Stimulated activated CD4-positive, alpha-beta T cell treated with anti-CD3 and anti-CD28 coated beads, Interleukin-12 subunit alpha, Interleukin-12 subunit beta, amount 100 ng/mL, for 24 hours (primary cell): Measurements from ENCODE around the gene SEMA6B.
"Not testable (repeated sequence)": the region's sequence is repeated elsewhere in the genome, so short reads cannot be mapped to it uniquely, and the experiment has no call there.

Experiments used
- DNase-seq, 2 experiments: peaks; one replicate each; pipeline ENCODE4 v3.0.0-alpha.2; 2020; ENCODE audit warnings: low read depth in 2 of 2

The SEMA6B gene

DNA sequence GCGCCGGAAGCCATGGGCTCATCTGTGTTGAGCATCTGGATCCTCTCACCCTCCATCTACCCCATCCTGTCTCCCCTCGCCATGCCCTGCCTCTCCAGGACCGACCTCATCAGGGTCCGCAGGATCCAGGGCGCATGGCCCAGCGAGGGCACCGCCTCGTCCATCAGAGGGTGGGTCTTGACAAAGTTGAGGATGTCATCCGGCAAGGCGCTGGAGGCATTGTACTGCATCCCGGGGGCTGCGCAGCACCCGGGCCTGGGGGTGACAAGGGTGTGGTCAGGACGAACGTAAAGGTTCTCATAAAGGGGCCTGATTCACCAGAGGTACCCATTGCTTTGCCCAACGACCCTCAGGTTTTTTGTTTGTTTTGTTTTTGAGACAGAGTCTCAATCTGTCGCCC lies 9.5 kb downstream of the SEMA6B start:
- no peak for DNase-seq

DNA sequence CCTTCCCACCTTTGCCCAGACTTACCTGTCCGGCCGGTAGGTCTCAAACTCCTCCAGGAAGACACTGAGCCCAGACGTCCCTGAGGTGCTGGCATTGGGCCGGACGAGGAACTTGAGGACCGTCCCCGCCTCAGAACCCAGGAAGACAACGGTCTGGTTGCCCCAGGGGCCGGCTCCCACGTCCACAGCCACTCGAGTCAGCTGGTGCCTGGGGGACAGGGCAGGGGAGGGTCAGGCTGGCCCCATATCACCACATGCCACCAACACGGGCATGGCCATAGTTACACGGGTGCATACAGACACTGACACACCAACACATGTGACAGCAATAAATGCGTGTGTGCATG lies 11.3 kb downstream of the SEMA6B start:
- DNase-seq: no peak

DNA sequence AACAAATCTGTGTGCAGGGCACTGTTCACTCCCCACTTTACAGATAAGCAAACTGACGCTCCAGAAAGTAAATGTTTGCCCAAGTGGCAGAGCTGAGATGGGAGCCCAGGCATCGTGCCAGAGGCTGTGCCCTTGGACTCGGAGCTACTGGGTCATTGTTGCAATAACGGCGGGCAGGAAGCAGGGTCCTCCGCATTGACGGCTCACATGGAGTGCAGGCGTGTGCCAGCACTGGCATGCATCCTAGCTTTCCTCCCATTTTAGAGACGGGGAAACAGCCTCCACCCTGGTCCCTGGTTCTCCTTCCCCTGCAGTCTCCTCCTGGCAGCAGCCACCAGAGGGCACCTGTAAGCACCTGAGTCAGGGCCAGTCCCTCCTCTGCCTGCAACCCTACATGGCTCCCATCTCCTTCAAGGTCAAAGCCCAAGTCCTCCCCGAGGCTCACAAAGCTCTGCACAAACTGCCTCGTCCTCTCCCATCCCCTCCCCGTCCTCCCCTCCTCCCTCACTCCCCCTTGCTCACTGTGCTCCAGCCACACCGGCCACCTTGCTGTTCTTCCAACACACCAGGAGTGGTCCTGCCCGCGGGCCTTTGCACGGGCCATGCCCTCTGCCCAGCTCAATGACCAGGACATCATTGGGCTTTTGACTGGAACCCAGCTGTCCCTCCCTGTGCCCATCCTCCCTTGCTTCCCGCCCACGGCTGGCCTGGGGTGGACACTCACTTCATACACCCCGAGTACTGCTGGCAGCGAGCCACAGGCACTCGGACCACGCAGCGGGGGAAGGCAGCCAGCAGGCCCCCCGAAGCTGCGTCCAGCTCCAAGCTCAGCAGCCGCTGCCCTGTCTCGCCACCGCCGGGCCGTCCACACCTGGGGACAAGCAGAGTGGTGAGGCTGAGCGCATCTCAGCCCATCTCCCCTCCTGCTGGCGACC lies 11.9 kb downstream of the SEMA6B start:
- DNase-seq: no peak

DNA sequence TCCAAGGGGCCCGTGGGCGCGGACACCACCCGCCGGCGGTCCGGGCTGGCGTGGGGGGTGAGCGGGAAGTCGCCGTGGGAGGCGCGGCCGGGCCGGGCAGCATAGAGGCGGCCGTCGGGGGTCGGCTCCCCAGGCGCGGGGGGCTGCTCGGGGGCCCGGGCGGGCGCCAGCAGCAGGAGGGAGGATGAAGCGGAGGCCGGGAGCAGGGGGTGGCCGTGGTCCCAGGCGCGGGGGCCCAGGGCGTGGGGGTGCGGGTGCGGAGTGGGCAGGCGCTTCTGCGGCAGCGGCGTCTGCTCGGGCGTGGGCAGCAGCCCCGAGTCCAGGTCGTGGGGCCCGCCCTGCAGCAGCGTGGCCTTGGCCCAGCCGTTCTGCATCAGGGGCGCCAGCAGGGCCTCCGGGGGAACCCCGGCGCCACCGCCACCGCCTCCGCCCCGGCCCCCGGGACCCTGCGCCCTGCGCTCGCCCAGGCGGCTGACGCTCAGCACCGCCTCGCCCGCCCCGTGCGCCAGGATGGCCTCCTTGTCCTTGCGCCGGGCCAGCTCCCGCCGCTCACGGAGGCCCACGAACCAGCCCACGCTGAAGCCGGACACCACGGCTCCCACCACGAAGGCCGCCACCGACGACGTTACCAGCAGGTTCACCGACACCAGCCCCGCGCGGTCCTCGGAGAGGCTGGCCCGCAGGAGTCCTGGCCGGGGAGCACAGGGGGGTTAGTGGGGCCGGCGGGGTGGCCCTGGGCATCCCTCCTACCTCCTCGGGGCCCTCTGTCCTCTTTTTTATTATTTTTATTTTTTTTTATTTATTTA lies 15.4 kb downstream of the SEMA6B start:
- DNase-seq: no peak

DNA sequence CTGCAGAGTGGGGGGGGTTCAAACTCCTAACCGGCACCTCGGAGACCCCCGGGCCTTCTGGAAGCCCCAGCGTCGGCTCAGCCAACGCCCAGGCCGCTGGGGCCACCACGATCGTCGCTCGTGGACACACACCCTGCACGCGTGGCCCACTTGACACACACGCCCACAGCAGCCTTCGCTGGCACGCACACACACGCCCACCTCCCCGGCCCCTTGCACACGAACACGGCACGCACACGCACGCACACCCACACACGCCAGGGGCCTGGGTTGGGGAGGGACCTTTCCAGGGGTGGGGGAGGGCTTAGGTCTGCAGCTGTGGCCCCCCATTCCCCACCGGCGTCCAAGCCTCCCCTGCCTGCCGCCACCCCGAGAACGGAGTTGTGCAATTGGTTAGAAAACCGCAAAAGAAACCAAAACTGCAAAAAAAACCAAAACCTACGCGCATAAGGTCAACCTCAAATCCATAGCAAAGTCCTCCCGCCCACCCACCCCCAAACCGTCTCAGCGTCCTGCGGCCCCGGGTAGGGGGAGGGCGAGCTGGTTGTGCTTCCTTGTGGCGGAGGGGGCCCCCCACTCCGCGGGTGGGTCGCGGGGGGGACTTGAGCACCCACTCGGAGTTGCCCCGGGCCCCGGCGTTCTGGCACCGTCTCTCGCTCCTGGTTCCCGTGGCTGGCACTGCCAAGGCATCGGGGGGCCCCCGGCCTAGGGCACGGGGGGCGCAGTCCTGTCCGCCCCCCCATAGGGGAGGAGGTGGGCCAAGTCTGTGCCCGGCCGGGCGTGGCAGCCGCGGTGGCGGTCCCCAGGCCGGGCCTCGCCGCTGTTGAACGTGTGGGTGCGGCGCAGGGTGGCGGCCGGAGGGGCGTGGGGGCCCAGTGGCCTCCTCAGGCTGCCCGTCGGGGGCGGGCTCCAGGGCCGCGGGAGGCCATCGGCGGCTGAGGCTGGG lies 16.3 kb downstream of the SEMA6B start:
- DNase-seq: no peak

DNA sequence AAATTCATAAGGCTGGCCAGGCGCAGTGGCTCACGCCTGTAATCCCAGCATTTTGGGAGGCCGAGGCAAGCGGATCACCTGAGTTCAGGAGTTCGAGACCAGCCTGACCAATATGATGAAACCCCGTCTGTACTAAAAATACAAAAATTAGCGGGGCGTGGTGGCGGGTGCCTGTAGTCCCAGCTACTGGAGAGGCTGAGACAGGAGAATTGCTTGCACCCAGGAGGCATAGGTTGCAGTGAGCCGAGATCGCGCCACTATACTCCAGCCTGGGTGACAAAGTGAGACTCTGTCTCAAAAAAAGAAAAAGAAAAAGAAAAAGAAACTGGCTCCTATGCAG lies 17.7 kb downstream of the SEMA6B start:
- not testable (repeated sequence) for DNase-seq

DNA sequence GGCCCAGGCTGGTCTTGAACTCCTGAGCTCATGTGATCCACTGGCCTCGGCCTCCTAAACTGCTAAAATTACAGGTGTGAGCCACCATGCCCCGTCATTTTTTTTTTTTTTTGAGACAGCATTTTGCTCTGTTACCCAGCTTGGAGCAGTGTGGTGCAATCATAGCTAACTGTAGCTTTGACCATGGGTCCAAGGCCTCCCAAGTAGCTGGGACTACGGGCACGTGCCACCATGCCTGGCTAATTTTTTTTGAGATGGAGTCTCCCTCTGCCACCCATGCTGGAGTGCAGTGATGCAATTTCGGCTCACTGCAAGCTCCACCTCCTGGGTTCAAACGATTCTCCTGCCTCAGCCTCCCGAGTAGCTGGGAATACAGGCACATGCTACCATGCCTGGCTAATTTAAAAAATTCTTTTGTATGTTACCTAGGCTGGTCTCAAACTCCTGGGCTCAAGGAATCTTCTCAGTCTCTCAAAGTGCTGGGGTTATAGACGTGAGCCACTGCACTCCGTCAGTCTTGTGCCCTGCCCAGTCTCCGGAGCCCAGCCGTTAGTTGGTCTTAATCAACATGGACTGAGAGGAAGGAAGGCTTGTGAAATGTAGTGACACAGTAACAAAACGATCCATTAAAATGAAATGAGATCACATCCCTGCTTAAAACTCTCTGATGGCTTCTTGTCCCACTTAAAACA lies 18.2 kb downstream of the SEMA6B start:
- no peak for DNase-seq

DNA sequence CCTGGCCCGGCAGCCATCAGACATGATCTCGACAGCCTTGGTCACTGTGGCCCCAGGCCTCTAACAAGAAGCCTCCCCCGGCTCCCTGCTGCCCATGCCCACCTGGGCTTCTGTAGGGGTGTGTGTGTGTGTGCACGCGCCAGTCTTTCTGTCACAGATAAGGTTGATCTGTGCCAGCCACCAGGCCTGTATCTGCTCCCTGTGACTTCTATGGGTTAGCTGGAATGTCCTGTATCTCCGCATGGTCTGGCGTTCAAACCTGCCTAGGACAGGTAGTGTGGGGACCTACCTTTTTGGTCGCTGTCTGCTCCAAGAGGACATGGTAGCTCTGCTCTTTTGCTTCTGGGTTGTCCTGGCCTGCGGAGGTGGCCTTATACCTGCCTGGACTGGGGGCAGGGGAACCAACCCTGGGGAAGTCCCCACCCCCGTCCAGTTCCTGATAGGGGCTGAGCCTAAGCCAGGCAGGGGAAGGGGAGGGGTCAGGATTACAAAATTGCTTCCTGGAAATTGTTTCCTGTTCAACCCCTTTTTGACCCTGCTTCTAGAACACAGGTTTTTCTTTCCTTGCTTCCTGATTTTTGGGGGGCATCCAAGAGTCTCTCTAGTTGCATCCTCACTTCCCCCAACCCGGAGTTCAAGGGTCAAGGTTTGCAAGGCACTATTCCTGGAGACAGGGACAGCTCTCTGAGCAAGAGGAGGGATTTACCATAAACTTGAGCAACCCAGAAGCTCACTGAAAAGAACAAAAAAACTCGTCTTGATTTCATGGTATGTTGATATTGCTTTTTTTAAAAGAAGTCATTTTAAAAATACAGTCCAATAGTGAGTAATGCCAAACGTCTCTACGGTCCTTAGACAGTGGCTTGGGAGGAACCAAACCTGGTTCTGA lies 19.5 kb downstream of the SEMA6B start, which contains the start of gene LRG1:
Gene LRG1 (minus strand): TSS at position 344 of the 889 bp plus-strand sequence. CDS start 23 bp downstream, at position 321.
- no peak for DNase-seq

DNA sequence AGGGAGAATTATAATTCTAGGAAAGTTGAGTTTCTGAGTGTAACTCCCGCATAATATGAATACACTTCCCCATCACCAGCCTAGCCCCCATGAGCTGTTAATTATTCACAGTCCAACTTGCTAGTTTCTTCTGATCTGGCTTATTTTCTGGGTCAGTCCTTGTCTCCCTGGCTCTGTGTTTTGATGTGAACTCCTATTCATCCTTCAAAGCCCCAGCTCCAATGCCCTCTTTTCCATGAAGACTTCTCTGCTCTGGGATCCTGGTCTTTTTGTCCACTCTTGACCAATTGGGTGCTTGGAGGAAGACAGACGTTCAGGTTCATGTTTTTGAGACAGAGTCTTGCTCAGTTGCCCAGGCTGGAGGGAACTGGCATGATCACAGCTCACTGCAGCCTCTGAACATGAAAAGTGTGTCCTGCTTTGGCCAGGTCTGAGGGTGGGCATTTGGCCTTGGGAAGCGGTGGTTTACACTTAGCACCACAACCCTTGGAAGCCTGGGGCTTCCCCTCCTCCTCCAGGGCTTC lies 20.3 kb downstream of the SEMA6B start:
- no peak for DNase-seq

DNA sequence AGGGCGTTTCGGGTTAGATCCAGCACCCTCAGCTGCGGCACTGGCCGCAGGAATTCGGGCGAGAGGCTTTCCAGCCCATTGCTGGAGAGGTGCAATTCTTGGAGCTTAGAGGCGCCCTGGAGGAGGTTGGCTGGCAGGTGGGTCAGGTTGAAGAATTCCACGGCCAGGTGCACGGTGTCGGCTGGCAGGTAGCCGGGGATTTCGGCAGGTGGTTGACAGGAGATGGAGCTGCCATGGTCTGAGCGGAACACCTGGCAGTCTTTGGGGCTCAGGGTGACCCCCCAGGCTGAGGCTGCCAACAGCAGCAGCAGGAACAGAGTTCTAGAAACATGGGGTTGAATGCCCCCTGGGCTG lies 20.9 kb downstream of the SEMA6B start:
- no peak for DNase-seq

DNA sequence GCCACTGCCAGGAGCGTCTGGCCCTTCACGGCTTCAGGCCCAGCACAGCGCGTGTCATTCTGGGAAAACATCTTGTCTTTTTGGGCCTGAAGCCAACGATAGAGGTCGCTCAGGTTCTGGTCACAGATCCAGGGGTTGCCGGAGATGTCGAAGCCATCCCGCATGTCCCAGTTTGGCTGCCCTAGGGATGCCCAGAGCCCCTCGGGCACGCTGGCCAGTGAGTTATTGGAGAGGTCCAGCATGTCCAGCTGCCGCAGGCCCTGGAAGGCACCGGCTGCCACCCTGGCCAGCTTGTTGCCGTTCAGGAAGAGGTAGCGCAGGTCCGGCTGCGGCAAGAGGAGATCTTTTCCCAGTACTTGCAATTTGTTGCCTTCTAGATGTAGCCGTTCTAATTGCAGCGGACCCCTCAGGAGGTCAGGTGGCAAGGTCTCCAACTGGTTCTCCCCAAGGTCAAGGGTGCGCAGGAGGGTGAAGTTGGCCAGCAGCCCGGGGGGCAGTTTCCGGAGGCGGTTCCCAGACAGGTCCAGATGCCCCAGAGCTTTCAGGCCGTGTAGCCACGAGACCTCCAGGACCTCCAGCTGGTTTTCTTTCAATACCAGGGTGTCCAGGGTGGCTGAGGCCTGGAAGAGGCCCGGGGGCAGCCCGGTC lies 21.4 kb downstream of the SEMA6B start:
- no peak for DNase-seq

DNA sequence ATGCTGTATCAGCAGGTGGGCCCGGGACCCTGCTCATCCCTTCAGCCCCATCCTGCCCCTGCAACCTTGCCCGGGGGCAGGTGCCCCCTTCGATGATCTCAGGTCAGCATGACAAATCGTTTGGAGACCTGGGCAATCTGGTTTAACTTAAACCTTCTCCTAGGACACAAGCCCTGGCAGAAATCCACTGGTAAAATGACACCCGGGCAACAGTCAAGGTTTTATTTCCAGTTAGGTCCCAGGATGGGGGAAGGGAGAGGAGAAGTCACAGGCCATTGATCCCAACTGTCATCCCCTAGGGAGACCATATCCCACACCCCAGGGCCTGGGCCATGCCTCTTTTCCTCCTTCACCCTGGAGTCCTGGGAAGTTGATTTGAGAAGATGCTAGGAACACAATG lies 22.7 kb downstream of the SEMA6B start:
- DNase-seq: no peak

DNA sequence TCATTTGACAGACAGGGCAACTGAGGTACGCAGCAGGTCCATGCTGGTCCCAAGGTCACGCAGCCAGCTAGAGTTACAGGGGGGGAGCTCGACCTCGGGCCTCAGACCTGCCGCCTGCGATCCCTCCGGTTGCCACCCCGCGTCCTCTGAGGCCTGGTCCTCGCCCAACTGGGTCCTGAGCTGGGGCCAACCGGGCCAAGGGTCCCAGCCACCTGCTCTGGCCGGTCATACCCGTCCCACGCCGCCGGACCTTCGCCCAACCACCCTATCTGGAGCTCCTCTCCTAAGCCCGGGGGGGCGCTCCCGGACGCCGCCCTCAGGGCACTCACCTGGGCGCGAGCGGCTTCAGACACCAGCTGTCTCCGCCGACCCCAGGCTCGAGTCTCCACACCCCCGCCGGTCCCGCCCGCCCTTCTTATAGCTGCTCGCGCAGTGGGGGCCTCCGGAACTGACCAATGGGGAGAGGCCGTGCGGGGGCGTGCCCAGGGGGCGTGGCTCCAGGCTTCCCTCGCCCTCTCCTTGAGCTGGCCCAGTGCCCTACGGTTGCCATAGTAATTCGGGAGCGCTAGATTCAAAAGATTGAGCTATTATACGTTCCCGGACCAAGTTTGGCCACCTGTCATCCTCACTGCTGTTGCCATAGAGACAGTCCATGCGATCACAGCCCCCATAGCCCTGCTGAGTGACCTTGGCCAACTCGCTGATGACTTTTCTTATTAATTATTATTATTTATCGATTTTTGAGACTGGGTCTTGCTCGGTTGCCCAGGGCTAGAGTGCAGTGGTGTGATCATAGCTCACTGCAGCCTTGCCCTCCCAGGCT lies 24.4 kb downstream of the SEMA6B start, which contains the start of gene PLIN5:
Gene PLIN5 (minus strand): TSS at position 389 of the 823 bp plus-strand sequence. CDS start 1,150 bp downstream, outside the sequence.
- peak in 1 of 2 experiments; percentile 29 for DNase-seq

DNA sequence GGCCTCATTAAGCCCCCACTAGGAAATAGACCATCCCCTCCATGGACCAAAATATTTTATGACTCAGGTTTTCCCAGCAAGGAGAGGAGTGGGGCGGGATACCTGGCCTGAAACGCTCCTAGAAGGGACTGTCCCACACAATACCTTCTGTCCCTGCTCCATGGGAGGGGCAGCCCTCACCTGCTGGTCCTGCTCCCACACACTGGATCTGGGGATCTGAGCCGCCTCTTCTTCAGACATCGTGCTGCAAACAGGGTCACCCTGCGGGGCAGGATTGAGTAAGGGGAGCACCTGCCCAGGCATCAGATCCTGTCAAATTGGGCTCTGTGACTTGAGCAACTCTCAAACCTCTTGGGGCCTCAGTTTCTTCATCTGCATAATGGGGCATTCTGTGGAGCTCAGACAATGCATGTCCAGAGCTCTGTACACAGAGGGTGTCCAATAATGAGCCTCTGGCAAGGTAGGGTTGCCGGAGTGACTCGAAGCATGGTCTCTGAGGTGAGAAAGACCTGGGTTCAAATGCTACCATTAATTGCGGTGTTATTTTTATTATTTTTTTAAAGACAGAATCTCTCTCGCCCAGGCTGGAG lies 25.6 kb downstream of the SEMA6B start:
- no peak for DNase-seq

DNA sequence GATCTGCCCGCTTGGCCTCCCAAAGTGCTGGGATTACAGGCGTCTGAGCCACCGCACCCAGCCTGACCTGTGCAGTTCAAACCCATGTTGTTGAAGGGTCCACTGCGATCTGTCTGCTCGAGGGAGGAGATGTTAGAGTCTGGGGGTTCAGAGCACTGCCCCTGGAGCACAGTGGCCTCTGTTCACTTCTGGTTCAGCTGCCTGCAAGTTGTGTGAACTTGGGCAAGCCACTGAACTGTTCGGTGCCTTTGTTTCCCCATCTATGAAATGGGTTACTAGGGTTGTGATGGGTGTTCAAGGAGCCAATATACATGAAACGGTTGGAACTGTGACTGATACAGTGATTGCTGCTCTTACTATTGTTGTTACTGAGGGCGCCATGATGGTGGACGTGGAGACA lies 26.1 kb downstream of the SEMA6B start:
- no peak for DNase-seq

DNA sequence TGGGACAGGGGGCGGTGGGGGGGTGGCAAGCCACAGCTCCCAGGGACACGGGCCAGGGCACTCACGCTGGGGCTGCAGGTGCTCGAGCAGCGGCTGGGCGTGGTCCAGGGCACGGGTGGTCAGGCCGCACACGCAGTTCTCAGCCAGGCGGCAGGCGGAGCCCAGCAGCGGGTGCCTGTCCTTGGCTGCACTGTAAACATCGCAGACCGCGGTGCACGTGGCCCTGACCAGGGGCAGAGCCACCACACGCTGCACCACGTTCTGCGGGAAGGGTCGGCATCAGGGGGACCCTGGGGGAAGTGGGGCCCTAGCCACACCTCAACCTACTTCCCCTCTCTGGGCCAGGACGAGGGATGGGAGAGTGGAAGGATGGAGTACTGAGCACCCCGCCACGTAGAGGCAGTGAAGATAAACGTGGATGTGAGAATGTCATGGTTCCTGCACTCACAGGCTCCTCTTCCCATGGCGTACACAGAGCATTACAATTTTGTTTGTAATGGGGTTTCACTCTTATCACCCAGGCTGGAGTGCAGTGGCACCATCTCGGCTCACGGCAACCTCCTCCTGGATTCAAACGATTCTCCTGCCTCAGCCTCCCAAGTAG lies 27.8 kb downstream of the SEMA6B start:
- no peak for DNase-seq

DNA sequence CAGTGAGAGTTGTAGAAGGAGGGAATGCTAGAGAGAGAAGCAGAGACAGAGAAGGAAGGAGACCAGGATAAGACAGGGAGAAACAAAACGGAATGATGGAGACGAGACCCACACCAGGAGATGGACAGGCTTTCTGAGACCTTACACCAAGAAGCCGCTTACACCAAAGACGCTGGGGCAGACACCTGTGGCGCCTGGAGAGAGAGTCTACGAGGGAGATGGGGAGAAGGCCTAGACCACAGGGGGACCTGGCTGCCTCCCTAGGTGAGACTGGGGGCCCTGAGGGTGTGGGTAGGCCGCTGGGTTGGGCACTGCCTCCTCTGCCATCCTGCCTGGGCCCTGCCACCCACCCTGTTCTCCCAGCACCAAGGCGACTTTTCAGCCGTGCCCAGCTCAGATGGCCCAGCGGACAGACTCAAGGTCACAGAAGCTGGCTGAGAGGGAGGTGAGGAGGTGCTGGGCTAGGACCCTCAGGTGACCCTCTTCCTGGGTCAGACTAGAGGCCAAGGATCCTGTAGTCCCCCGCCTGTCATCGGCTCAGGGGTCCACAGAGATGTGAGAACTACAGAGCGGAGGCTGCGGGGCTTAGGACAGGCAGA lies 29.5 kb downstream of the SEMA6B start:
- no peak for DNase-seq
